HepG2 (cell line): ENCODE results near the gene UPK1A. TPM values are rescaled to one million over a fixed set of nuclear protein-coding genes. Genes with fewer than 3 reads are reported as not detected.
A peak's percentile ranks its signal among the peaks of the same experiment; 100 is the strongest.

ENCODE experiments used
- AHR ChIP-seq: IDR thresholded peaks from 2 replicates; pipeline ENCODE4 v1.6.1; 2018; ENCODE audit warnings: missing genetic modification reagents, missing compliant biosample characterization
- BORCS8-MEF2B ChIP-seq: sonication (generic); formaldehyde crosslinking; IDR thresholded peaks from 2 replicates; pipeline ENCODE4 v1.8.0; 2022; ENCODE audit warnings: mild to moderate bottlenecking, missing genetic modification reagents
- CREB1 ChIP-seq, 2 experiments: fragments of 450-650 bp in 1 of 2; IDR thresholded peaks; 2 replicates each; pipeline ENCODE4 v1.6.1; 2016 to 2017; ENCODE audit warnings: control low read depth in 1 of 2, mild to moderate bottlenecking in 1 of 2, missing compliant biosample characterization in 1 of 2, missing genetic modification characterization in 1 of 2
- ELK4 ChIP-seq: sonication (generic); formaldehyde crosslinking; IDR thresholded peaks from 2 replicates; pipeline ENCODE4 v1.9.0; 2021; ENCODE audit warnings: missing genetic modification reagents, borderline replicate concordance
- IKZF5 ChIP-seq: IDR thresholded peaks from 2 replicates; pipeline ENCODE4 v1.6.1; 2018; ENCODE audit warnings: missing genetic modification reagents, mild to moderate bottlenecking, missing compliant biosample characterization
- KLF11 ChIP-seq: IDR thresholded peaks from 2 replicates; pipeline ENCODE4 v1.6.1; 2016; ENCODE audit warnings: missing compliant biosample characterization
- NFE2 ChIP-seq: sonication (generic); formaldehyde crosslinking; IDR thresholded peaks from 2 replicates; pipeline ENCODE4 v1.4.0; 2020; ENCODE audit warnings: missing genetic modification reagents
- NFE2L2 ChIP-seq: fragments of 150-350 bp; IDR thresholded peaks from 2 replicates; pipeline ENCODE4 v1.6.1; 2014; ENCODE audit warnings: low read length
- PRPF4 ChIP-seq: fragments of 200-400 bp; formaldehyde crosslinking; IDR thresholded peaks from 2 replicates; pipeline ENCODE4 v1.6.1; 2016; ENCODE audit warnings: low read length, low read depth; ENCODE audit not compliant: poor library complexity, severe bottlenecking
- RARG ChIP-seq: sonication (generic); formaldehyde crosslinking; IDR thresholded peaks from 2 replicates; pipeline ENCODE4 v1.4.0; 2020; ENCODE audit warnings: low read depth, mild to moderate bottlenecking, missing genetic modification reagents
- SNAPC2 ChIP-seq: sonication (generic); formaldehyde crosslinking; IDR thresholded peaks from 2 replicates; pipeline ENCODE4 v1.8.1; 2022; ENCODE audit warnings: mild to moderate bottlenecking, missing genetic modification reagents
- ZFP36L1 ChIP-seq: sonication (generic); formaldehyde crosslinking; IDR thresholded peaks from 2 replicates; pipeline ENCODE4 v1.8.0; 2022; ENCODE audit warnings: mild to moderate bottlenecking, missing genetic modification reagents, moderate library complexity
- ZKSCAN8 ChIP-seq: IDR thresholded peaks from 2 replicates; pipeline ENCODE4 v1.6.1; 2016; ENCODE audit warnings: borderline replicate concordance, missing genetic modification reagents, missing compliant biosample characterization
- ZMYM4 ChIP-seq: sonication (generic); formaldehyde crosslinking; IDR thresholded peaks from 2 replicates; pipeline ENCODE4 v1.8.1; 2023; ENCODE audit warnings: mild to moderate bottlenecking, missing genetic modification reagents
- ZNF256 ChIP-seq: sonication (generic); formaldehyde crosslinking; conservative IDR thresholded peaks from 2 replicates; pipeline ENCODE4 v1.4.0; 2020; ENCODE audit warnings: missing genetic modification reagents
- ZNF274 ChIP-seq: sonication (generic); formaldehyde crosslinking; IDR thresholded peaks from 2 replicates; pipeline ENCODE4 v1.5.1; 2020; ENCODE audit warnings: mild to moderate bottlenecking, missing genetic modification reagents
- ZNF432 ChIP-seq: sonication (generic); formaldehyde crosslinking; IDR thresholded peaks from 2 replicates; pipeline ENCODE4 v1.5.0; 2020; ENCODE audit warnings: missing genetic modification reagents, mild to moderate bottlenecking, borderline replicate concordance
- ZNF615 ChIP-seq: sonication (generic); formaldehyde crosslinking; IDR thresholded peaks from 2 replicates; pipeline ENCODE4 v1.5.0; 2020; ENCODE audit warnings: mild to moderate bottlenecking, missing genetic modification reagents, borderline replicate concordance
- ZNF678 ChIP-seq: sonication (generic); formaldehyde crosslinking; IDR thresholded peaks from 2 replicates; pipeline ENCODE4 v1.4.0; 2020; ENCODE audit warnings: mild to moderate bottlenecking, missing genetic modification reagents
- ZSCAN29 ChIP-seq: sonication (generic); formaldehyde crosslinking; conservative IDR thresholded peaks from 2 replicates; pipeline ENCODE4 v1.4.0; 2020; ENCODE audit warnings: mild to moderate bottlenecking, missing genetic modification reagents
- polyA plus RNA-seq, 8 experiments: library from polyadenylated mRNA; depleted of rRNA in 3 of 8; stranded (reverse) in 7 of 8; unstranded in 1 of 8; fragments of >200 nt; fragmentation: Illumina TruSeq in 4 of 8; extraction: Trizol in 4 of 8; gene quantifications; 2 replicates each; pipeline versions ENCODE4 v1.2.1 to v1.2.3, GENCODE V29; 2011 to 2016; ENCODE audit warnings: low read depth in 4 of 8, missing spikeins in 1 of 8, mixed read lengths in 1 of 8; ENCODE audit not compliant: insufficient read depth in 1 of 8
- total RNA-seq, 5 experiments: library from RNA; depleted of rRNA; stranded (reverse); fragments of >200 nt; fragmentation: Illumina TruSeq; extraction: Trizol; gene quantifications; 2 replicates each; pipeline ENCODE4 v1.2.3, GENCODE V29; 2016; ENCODE audit warnings: low read depth in 1 of 5
- TF ChIP-seq, protein P1 (sequence below), 2 experiments: fragments of 450-650 bp in 1 of 2; sonication (generic) in 1 of 2; formaldehyde crosslinking; IDR thresholded peaks; 2 replicates each; pipeline versions ENCODE4 v1.5.0 to v1.8.0; 2020 to 2022; ENCODE audit warnings: mild to moderate bottlenecking in 1 of 2, missing genetic modification reagents in 1 of 2
- TF ChIP-seq, protein P2 (sequence below): sonication (generic); formaldehyde crosslinking; IDR thresholded peaks from 2 replicates; pipeline ENCODE4 v1.5.0; 2020; ENCODE audit warnings: missing genetic modification reagents
- TF ChIP-seq, protein P3 (sequence below): sonication (generic); formaldehyde crosslinking; IDR thresholded peaks from 2 replicates; pipeline ENCODE4 v1.8.0; 2022; ENCODE audit warnings: missing genetic modification reagents, mild to moderate bottlenecking, borderline replicate concordance

Gene UPK1A
- total and polyA plus RNA-seq, 2 of the 13 experiments (the other 11 are each of a cell fraction or from before 2014, with no cell fraction given): 2.9 TPM; not detected in 1

DNA sequence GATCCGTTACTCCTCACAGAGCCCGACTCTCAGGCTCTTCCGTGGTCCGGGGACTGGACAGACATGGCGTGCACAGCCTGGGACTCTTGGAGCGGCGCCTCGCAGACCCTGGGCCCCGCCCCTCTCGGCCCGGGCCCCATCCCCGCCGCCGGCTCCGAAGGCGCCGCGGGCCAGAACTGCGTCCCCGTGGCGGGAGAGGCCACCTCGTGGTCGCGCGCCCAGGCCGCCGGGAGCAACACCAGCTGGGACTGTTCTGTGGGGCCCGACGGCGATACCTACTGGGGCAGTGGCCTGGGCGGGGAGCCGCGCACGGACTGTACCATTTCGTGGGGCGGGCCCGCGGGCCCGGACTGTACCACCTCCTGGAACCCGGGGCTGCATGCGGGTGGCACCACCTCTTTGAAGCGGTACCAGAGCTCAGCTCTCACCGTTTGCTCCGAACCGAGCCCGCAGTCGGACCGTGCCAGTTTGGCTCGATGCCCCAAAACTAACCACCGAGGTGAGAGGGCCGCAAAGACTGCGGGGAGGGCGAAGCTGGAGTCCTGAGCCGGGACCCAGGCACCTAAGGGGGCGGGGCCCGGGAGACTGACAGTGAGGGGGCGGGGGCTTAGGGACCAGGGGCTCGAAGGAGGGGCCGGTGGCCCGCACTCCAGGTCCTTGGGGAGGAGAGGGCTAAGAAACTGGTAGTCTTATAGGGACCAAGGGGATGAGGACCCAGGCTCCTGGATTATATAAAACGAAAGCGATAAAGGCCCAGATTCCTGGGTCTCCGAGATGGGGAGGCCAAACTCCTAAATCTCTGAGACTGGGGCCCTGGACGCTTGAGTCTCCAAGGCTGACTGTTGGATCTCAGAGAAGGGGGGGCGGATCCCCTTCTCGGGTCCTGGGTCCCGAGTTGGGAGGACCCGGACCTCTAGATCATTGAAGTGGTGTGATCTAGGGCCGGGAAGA lies 22.8 kb upstream of the UPK1A start (continued):
- TF ChIP-seq ELK4 (CRISPR knock-in tag): peak; percentile 87; the same call in 1 of the 2 replicates
- peak; percentile 66; the same call in 1 of the 2 replicates for TF ChIP-seq IKZF5 (CRISPR knock-in tag)
- TF ChIP-seq, protein P1, sequence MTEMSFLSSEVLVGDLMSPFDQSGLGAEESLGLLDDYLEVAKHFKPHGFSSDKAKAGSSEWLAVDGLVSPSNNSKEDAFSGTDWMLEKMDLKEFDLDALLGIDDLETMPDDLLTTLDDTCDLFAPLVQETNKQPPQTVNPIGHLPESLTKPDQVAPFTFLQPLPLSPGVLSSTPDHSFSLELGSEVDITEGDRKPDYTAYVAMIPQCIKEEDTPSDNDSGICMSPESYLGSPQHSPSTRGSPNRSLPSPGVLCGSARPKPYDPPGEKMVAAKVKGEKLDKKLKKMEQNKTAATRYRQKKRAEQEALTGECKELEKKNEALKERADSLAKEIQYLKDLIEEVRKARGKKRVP (CRISPR knock-in tag; IDR thresholded peaks at IDR 0.05): peak in 1 of 2 experiments; percentile 57; a peak in 2 of 4 replicates
- TF ChIP-seq ZNF615: no peak
- TF ChIP-seq ZFP36L1 (CRISPR knock-in tag): 0 out of 2 replicates have a peak, but pooled peaks have one; percentile 61
- no peak for TF ChIP-seq PRPF4
- TF ChIP-seq ZNF256 (CRISPR knock-in tag): no peak; the same call in 1 of the 2 replicates
- TF ChIP-seq BORCS8-MEF2B (CRISPR knock-in tag): peak; percentile 75
- 0 out of 2 replicates have a peak, but pooled peaks have one; percentile 39 for TF ChIP-seq ZNF274 (CRISPR knock-in tag)
- TF ChIP-seq ZKSCAN8 (CRISPR knock-in tag): 0 out of 2 replicates have a peak, but pooled peaks have one; percentile 17
- peak; percentile 52 for TF ChIP-seq AHR
- TF ChIP-seq RARG: 0 out of 2 replicates have a peak, but pooled peaks have one; percentile 70
- TF ChIP-seq KLF11 (CRISPR knock-in tag): peak; percentile 47; the same call in 1 of the 2 replicates
- TF ChIP-seq, protein P2, sequence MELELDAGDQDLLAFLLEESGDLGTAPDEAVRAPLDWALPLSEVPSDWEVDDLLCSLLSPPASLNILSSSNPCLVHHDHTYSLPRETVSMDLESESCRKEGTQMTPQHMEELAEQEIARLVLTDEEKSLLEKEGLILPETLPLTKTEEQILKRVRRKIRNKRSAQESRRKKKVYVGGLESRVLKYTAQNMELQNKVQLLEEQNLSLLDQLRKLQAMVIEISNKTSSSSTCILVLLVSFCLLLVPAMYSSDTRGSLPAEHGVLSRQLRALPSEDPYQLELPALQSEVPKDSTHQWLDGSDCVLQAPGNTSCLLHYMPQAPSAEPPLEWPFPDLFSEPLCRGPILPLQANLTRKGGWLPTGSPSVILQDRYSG: 0 out of 2 replicates have a peak, but pooled peaks have one; percentile 34
- TF ChIP-seq ZMYM4 (CRISPR knock-in tag): peak; percentile 57
- no peak for TF ChIP-seq NFE2 (CRISPR knock-in tag)
- TF ChIP-seq CREB1 (IDR thresholded peaks at IDR 0.05): no peak
- no peak for TF ChIP-seq CREB1 (CRISPR knock-in tag; IDR thresholded peaks at IDR 0.05)
- no peak for TF ChIP-seq ZNF432 (CRISPR knock-in tag)
- no peak for TF ChIP-seq SNAPC2
- no peak for TF ChIP-seq NFE2L2
- TF ChIP-seq ZSCAN29: peak; percentile 67; the same call in 1 of the 2 replicates
- TF ChIP-seq, protein P3, sequence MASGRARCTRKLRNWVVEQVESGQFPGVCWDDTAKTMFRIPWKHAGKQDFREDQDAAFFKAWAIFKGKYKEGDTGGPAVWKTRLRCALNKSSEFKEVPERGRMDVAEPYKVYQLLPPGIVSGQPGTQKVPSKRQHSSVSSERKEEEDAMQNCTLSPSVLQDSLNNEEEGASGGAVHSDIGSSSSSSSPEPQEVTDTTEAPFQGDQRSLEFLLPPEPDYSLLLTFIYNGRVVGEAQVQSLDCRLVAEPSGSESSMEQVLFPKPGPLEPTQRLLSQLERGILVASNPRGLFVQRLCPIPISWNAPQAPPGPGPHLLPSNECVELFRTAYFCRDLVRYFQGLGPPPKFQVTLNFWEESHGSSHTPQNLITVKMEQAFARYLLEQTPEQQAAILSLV (CRISPR knock-in tag): peak; percentile 69; the same call in 1 of the 2 replicates
- no peak; the same call in 1 of the 2 replicates for TF ChIP-seq ZNF678
